ENCODE measurements around the gene MRPS5. TPM values are rescaled to one million over a fixed set of nuclear protein-coding genes. Genes with fewer than 3 reads are reported as not detected.
A peak's percentile ranks its signal among the peaks of the same experiment; 100 is the strongest.

The MRPS5 gene
- total and polyA plus RNA-seq, 4 donors: 45.8 to 75.7 (median 64.6) TPM

- H3K27me3 ChIP-seq (ENCODE audit: control insufficient read depth in 3 of 3, insufficient read depth in 3 of 3, low read length in 2 of 3): no peaks in the 10 kb centered on the region
- peaks cover 0 to 8% (median 5%) of the 10 kb centered on the region in 5 donors for H3K4me1 ChIP-seq (ENCODE audit: control insufficient read depth in 5 of 5, insufficient read depth in 5 of 5, low read length in 5 of 5)
- no peak overlapping the region for H3K9ac ChIP-seq (ENCODE audit: insufficient read depth in 1 of 2, low read length in 2 of 2)
- DNase-seq (peak; percentile 72 to 78 (median 74)), ATAC-seq (ENCODE audit: insufficient read depth, low FRiP score) (peak; percentile 83)
- no peak overlapping the region for H3K4me3 ChIP-seq
- WGBS, 2 donors: 12 to 13% methylated on average over 7 of the region's 7 CpGs
- peaks cover 7 to 13% (median 8%) of the 10 kb centered on the region in 4 donors for H3K36me3 ChIP-seq (ENCODE audit: control insufficient read depth in 4 of 4, insufficient read depth in 4 of 4, low read length in 4 of 4)
- no peak overlapping the region for H3K27ac ChIP-seq (ENCODE audit: low read depth in 1 of 2, low read length in 1 of 2)
- H3K9me3 ChIP-seq (ENCODE audit: control insufficient read depth in 4 of 4, insufficient read depth in 3 of 4, low read length in 3 of 4): no peaks in the 10 kb centered on the region
- TF ChIP-seq CTCF (IDR thresholded peaks at IDR 0.05; ENCODE audit: control extremely low read depth, extremely low read depth): peak; percentile 61
Observed at GRCh38 chr2:95115418-95115817, 6.2 kb downstream of the MRPS5 start.

GRCh38 chr2:95113464-95113863, 8.1 kb downstream of the MRPS5 start:
- H3K9ac ChIP-seq (ENCODE audit: insufficient read depth in 1 of 2, low read length in 2 of 2): no peak overlapping the region
- no peak overlapping the region for H3K27ac ChIP-seq (ENCODE audit: low read depth in 1 of 2, low read length in 1 of 2)
- no peaks in the 10 kb centered on the region for H3K27me3 ChIP-seq (ENCODE audit: control insufficient read depth in 3 of 3, insufficient read depth in 3 of 3, low read length in 2 of 3)
- DNase-seq (no peak), ATAC-seq (ENCODE audit: insufficient read depth, low FRiP score) (no peak)
- H3K9me3 ChIP-seq (ENCODE audit: control insufficient read depth in 4 of 4, insufficient read depth in 3 of 4, low read length in 3 of 4): no peaks in the 10 kb centered on the region
- peaks cover 10 to 29% (median 18%) of the 10 kb centered on the region in 4 donors for H3K36me3 ChIP-seq (ENCODE audit: control insufficient read depth in 4 of 4, insufficient read depth in 4 of 4, low read length in 4 of 4)
- 61 to 91% methylated on average over 7 of the region's 7 CpGs for WGBS, 2 donors
- H3K4me1 ChIP-seq (ENCODE audit: control insufficient read depth in 5 of 5, insufficient read depth in 5 of 5, low read length in 5 of 5): peaks cover 0 to 4% (median 0%) of the 10 kb centered on the region in 5 donors
- TF ChIP-seq CTCF (IDR thresholded peaks at IDR 0.05; ENCODE audit: control extremely low read depth, extremely low read depth): no peak
- no peak overlapping the region for H3K4me3 ChIP-seq

- TF ChIP-seq CTCF (IDR thresholded peaks at IDR 0.05; ENCODE audit: control extremely low read depth, extremely low read depth): no peak
- no peak for ATAC-seq (ENCODE audit: insufficient read depth, low FRiP score)
- Histone ChIP-seq H3K36me3 (ENCODE audit: control insufficient read depth in 4 of 4, insufficient read depth in 4 of 4, low read length in 4 of 4) (peaks cover 24 to 42% (median 40%) of the 10 kb centered on the region in 4 donors), H3K4me3 (no peak overlapping the region), H3K9ac (ENCODE audit: insufficient read depth in 1 of 2, low read length in 2 of 2) (no peak overlapping the region), H3K27me3 (ENCODE audit: control insufficient read depth in 3 of 3, insufficient read depth in 3 of 3, low read length in 2 of 3) (no peaks in the 10 kb centered on the region), H3K4me1 (ENCODE audit: control insufficient read depth in 5 of 5, insufficient read depth in 5 of 5, low read length in 5 of 5) (no peaks in the 10 kb centered on the region), H3K27ac (ENCODE audit: low read depth in 1 of 2, low read length in 1 of 2) (no peak overlapping the region), H3K9me3 (ENCODE audit: control insufficient read depth in 4 of 4, insufficient read depth in 3 of 4, low read length in 3 of 4) (no peaks in the 10 kb centered on the region)
- DNase-seq: no peak
Observed at GRCh38 chr2:95110395-95110794, 11.2 kb downstream of the MRPS5 start.

- Histone ChIP-seq H3K36me3 (ENCODE audit: control insufficient read depth in 4 of 4, insufficient read depth in 4 of 4, low read length in 4 of 4) (peaks cover 27 to 46% (median 37%) of the 10 kb centered on the region in 4 donors), H3K9me3 (ENCODE audit: control insufficient read depth in 4 of 4, insufficient read depth in 3 of 4, low read length in 3 of 4) (no peaks in the 10 kb centered on the region), H3K27me3 (ENCODE audit: control insufficient read depth in 3 of 3, insufficient read depth in 3 of 3, low read length in 2 of 3) (no peaks in the 10 kb centered on the region), H3K9ac (ENCODE audit: insufficient read depth in 1 of 2, low read length in 2 of 2) (no peak overlapping the region), H3K27ac (ENCODE audit: low read depth in 1 of 2, low read length in 1 of 2) (no peak overlapping the region), H3K4me1 (ENCODE audit: control insufficient read depth in 5 of 5, insufficient read depth in 5 of 5, low read length in 5 of 5) (no peaks in the 10 kb centered on the region), H3K4me3 (no peak overlapping the region)
- no peak for TF ChIP-seq CTCF (IDR thresholded peaks at IDR 0.05; ENCODE audit: control extremely low read depth, extremely low read depth)
- 82 to 91% methylated on average over 6 of the region's 6 CpGs for WGBS, 2 donors
- DNase-seq (no peak), ATAC-seq (ENCODE audit: insufficient read depth, low FRiP score) (no peak)
Observed at GRCh38 chr2:95109260-95109659, 12.3 kb downstream of the MRPS5 start.

Data from lung (tissue), 12 donors.